NCI-H2196 treated with DMSO at 0.1 percent for 48 hours (cell line): ENCODE measurements around the gene KRTAP6-2.

Experiments used
- DNase-seq: peaks from one replicate; lab custom pipeline; 2025; ENCODE audit not compliant: unreplicated experiment; lab: John Stamatoyannopoulos, UW

KRTAP6-2 gene, protein sequence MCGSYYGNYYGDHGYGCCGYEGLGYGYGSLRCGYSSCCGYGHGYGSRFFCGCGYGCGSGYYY

DNA sequence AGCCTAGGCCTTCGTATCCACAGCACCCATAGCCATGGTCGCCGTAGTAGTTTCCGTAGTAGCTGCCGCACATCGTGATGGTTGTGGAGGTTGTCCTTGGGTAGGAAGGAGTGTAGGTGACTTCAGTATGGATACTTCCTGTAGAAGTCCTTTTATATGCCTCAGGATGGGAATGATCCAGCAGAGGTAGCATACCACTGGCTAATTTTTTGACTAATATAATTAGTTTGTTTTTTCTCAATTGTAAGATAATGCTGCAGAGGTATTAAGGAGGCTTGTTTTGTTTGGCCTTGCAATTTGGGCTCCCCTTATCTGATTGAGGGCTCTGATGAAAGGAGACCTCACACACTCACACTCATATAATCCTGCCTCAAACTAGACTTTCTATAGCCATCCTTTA lies at the start of gene KRTAP6-2:
TSS of gene KRTAP6-2 (minus strand) at position 101 of the 400 bp plus-strand sequence. CDS start at position 73, 28 bp downstream.
- no peak for DNase-seq

DNA sequence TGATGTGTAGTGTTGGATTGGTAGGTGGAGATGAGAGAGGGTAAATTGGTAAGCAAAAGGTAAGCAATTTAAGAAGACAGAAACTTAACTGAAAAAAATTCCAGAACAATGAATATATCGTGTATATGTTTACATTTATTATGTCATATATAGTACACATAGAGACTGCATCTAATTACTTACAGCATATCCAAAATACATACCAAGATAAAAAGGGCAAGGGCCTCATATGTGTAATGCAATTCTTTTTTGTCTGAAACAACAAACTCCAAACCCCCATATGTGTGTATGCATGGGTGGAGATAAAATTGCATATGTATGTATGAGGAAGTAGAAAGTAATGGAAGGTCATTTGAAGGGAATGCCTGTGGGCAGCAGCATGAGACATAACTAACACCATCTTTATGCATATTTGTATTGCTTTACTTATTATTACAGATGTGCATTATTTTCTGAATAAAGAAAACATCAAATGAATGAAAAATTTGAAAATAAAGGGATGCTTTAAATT lies 48.3 kb upstream of the KRTAP6-2 start:
- no peak for DNase-seq

DNA sequence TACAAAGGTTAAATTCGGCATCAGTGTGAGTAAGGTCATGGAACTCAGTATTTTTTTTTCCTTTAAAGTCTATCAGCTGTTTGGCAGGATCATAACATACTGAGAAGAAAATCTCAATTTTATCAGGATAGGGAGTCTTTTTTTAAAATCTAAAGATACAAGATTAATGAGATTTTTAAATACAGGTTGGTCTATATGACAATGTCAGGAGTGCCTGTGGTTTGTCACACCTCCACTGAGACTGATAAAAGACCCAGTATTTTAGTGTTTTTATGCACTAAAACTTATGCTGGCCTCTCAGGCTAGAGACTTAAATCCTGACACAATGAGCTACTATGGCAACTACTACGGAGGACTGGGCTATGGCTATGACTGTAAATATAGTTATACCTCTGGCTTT lies 43.9 kb upstream of the KRTAP6-2 start, which contains the start of gene KRTAP20-3:
TSS of gene KRTAP20-3 (plus strand) at position 301 of the 400 bp plus-strand sequence.
- DNase-seq = no peak

DNA sequence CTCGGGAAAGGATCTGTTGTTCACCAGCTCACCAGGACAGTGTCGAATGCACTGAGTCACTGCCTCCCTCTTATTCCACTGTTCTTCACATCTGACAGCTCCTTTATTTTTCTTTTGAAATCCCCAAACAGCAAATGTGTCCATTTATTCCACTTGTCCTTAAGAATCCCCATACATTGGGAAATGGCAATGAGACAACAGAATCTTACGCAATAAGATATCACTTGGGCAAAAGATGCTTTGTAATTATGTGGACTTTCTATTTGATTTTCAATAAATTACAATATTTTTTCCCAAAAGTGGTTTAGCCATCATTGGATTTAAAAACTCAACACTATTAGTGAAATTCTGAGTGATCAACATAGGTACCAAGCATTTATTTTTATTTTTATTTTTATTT lies 40.0 kb upstream of the KRTAP6-2 start:
- no peak for DNase-seq

DNA sequence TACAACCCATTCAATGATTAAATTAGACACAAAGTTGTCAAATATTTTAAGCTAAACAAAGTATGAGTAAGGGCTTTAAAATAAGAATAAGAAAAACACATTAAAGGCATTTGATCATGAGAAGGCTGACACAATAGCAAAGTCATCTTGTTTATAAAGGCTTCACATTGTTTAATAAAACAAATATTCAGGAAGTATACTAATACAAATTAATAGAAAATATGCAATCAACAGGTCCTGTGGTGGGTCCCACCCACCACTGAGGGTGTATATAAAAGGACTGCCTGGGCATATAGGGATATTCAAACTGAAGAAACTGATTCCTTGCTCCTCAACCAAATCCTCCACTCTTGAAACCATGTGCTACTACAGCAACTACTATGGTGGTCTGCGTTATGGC lies 36.2 kb upstream of the KRTAP6-2 start, which contains the start of gene KRTAP20-2:
TSS of gene KRTAP20-2 (plus strand) at position 301 of the 400 bp plus-strand sequence. CDS start at position 359, 58 bp downstream.
- no peak for DNase-seq

DNA sequence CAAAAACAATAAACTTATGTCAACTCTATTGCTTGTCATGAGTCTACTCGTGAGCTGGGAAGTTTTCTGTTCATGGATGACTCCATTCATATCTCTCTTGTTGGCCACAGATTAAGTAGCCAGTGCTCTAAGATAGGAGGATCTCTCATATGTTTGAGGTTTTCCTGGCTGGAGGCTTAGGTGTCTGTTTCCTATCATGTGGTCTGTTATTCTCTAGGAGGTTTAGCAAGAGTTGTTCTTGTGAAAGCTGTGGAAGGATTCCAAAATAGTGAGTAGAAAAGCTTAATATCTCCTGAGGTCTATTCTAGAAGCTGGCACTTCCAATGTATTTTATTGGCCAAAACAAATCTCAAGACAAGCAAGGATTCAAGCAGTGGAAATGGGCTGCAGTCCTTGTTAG lies 30.5 kb upstream of the KRTAP6-2 start:
- DNase-seq = no peak

DNA sequence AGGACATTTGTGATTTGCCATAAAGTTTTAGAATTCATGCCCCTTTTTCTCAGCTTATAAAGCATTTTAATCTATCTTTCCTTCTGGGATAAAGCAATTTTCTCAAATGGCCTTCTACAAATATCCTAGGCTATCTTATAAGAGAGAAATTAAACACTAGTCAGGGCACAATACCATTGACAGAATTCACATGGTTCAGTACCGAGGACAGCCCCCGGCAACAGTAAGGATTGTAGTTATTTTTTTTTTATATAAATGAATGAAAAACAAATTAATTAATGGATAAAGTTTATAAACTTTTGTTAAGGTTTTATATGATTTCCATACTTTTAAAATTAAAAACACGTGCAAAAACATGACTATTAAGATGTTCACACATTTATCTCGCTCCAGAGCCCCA lies 29.4 kb upstream of the KRTAP6-2 start:
- no peak for DNase-seq

DNA sequence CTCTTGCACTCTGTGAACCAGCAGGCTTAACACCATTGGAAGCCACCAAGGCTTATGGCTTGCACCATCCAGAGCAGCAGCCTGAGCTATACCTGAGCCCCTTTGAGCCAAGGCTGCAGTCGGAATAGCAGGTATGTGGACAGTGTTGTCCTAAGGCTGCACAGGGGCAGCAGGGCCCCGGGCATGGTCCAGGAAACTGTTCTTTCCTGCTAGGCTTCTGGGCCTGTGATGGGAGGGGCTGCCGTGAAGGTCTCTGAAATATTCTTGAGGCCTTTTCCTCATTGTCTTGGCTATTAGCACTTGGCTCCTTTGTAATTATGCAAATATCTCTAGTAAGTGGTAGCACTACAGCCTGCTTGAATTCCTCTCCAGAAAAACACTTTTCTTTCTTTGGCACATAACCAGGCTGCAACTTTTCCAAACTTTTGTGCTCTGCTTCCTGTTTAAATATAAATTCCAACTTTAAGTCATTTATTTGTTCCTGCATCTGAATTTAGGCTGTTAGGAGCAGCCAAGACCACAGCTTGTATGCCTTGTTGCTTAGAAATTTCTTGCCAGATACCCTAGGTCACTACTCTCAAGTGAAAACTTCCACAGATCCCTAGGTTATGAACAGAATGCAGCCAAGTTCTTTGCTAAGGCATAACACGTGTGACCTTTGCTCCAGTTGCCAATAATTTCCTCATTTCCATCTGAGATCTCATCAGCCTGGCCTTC lies 26.9 kb upstream of the KRTAP6-2 start:
- DNase-seq = no peak

DNA sequence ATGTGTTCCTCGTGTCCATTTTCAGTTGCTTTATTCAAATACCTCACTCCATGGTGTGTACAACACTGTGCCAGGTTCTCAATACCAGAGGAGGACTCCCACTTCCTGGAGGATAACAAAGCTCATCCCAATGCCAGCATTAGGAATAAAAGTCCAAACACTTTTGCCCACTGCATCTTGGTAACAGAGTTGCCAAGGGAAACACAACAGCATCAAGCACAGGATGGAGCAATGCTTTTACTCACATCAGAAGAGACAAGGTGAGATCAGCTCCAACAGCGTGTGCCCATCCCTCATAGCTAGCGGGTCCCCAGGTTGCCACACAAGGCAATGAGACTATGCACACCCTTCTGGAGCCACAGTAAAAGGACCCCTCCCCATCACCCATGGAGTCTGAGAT lies 24.7 kb upstream of the KRTAP6-2 start:
- no peak for DNase-seq

DNA sequence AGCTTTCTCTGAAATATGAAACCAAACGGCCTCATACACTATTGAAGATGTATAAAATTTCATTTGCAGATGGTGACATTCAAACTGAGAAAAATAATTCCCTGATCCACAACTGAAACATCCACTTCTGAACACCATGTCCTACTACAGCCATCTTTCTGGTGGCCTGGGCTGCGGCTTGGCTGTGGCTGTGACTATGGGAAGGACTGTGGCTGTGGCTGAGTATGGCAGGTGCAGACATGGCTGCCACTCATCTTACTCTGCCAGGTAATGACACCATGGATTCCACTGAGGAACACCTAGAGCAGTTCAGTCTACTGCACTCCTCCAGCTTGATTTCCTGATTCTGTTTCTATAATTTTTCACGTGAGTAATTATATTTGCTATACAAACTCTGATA lies 21.8 kb upstream of the KRTAP6-2 start, which contains the start of gene KRTAP20-4:
TSS of gene KRTAP20-4 (plus strand) at position 106 of the 400 bp plus-strand sequence.
- DNase-seq = no peak

DNA sequence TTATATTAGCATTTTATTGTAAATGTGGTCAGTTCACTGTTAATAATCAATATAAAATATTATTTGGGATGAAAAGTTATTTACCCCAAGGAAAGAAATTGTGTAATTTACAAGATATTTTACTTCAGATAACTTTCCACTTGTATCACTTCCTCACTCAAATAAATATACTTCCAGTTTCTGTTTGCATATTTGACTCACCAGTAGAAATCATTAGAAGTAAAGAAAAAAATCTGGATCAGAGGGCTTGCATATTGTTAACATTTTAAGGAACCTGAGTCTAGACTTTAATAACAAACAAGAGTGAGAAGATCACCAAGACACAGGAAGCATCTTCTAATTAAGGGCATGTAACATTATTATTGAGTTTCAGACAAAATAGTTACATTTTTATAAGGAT lies 21.4 kb upstream of the KRTAP6-2 start:
- DNase-seq = no peak

DNA sequence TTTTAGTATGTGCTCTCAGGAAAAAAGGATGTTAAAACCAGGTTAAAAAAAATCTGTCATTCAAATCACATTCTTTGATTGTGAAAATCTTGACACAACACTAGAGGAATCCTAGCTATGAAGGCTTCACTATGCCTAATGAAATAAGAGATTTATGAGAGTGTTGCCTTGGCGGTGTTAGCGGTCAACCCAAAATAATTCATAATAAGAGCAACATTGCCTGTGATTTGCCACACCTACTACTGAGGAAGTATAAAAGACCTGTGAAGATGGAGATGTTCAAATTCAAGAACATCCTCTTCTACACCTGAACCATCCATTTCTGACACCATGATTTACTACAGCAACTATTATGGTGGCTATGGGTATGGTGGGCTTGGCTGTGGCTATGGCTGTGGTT lies 17.4 kb upstream of the KRTAP6-2 start, which contains the start of gene KRTAP20-1:
TSS of gene KRTAP20-1 (plus strand) at position 301 of the 400 bp plus-strand sequence. CDS start at position 331, 30 bp downstream.
- DNase-seq = no peak

DNA sequence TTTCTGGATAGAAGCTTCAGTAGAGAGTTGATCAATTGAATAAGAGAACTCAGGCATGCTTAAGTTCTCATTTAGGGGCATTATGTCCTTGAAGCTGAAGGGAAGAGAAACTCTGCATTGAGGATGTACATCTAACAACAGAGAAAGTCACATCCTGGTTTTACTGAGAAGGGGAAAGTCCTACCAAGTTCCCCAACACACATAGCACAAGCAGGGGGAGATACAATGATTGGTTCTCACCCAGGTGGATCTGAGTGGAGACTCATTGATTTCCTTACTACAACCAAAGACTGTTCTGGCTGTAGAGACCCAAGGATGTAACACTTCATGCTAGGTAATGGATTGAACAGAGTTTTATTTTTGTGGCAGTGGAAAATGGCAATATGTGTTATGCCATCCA lies 16.5 kb upstream of the KRTAP6-2 start:
- DNase-seq = no peak

DNA sequence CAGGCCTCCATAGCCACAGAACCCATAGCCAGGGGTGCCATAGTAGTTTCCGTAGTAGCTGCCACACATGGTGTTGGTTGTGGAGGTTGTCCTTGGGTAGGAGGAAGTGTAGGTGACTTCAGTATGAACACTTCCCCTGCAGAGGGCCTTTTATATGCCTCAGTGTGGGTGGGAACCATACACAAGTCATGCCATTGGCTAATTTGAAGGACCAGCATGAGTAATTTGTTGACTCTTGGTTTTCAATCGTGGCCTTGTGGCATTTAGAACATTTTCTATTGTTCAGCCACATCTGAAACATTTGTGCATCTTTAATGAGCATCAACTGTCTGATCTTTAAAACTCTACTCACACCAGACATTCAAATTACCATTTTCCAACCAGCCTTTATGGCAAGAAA lies 15.1 kb upstream of the KRTAP6-2 start, which contains the start of gene KRTAP6-1:
TSS of gene KRTAP6-1 (minus strand) at position 95 of the 400 bp plus-strand sequence. CDS start at position 69, 26 bp downstream.
- DNase-seq = no peak

DNA sequence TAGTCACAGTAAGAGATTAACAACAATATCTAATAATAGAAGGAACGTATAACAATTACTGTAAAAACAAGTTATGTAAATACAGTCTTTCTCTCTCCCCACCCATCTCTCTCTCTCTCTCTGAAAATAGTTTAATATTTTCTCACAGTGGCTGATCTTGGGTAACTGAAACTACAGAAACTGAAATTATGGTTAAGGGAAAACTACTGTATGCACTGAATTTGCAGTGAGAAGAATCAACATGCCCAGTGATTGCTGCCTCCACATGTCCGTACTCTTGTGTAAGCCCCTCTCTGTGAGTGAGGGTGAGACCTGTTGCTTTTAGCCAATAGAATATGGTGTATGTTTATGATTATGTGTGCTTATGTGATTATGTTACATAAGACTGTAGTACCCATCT lies 13.4 kb upstream of the KRTAP6-2 start:
- DNase-seq = no peak

DNA sequence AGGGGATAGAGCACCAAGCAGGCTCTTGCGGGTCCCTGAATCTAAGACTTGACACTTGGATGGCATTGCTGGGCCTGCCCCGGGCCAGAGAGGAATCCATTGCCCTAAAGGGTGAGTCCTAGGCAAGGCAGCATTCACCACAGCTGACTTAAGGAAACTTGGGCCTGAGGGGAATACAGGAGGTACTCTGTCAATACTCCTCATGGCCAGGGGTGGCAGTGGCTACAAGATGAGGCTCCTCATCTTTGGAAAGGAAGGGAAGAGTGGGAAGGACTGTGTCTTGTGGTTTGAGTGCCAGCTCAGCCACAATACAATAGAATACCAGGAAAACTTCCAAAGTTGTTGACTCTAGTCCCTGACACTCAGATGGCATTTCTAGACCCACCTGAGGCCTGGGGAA lies 7.3 kb upstream of the KRTAP6-2 start:
- no peak for DNase-seq

DNA sequence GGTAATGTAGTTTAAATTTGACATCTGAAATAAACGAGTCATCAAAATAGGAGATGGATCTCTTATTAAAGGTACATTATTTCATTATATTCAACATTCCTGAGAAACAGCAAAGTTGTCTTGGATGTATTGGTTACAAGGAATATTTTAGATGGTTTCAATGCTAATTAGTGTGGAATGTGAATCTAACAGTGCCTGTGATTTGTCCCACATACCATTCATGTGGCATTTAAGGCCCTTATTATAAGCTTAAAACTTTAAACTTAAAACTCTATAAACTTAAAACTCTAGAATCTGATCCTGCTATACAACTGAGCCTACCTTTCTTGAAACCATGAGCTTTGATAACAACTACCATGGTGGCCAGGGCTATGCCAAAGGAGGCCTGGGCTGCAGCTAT lies 2.1 kb upstream of the KRTAP6-2 start, which contains the start of gene KRTAP22-1:
TSS of gene KRTAP22-1 (plus strand) at position 301 of the 400 bp plus-strand sequence.
- DNase-seq = no peak

DNA sequence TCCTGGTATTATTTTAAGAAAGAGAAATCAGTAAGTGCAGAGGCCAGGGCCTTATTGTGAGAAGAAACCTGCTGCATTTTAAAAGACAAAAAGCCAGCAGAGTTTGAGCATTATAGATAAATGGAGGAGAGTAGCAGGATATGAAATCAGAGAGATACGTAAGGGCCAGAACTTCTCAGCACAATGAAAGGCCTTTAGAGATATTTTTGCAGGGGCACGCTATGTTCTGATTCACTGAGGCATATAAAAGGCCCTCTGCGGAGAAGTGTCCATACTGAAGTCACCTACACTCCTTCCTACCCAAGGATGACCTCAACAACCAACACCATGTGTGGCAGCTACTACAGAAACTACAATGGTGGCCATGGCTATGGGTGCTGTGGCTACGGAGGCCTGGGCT lies 6.6 kb downstream of the KRTAP6-2 start, which contains the start of gene KRTAP6-3:
TSS of gene KRTAP6-3 (plus strand) at position 301 of the 400 bp plus-strand sequence. CDS start at position 307, 6 bp downstream.
- no peak for DNase-seq

DNA sequence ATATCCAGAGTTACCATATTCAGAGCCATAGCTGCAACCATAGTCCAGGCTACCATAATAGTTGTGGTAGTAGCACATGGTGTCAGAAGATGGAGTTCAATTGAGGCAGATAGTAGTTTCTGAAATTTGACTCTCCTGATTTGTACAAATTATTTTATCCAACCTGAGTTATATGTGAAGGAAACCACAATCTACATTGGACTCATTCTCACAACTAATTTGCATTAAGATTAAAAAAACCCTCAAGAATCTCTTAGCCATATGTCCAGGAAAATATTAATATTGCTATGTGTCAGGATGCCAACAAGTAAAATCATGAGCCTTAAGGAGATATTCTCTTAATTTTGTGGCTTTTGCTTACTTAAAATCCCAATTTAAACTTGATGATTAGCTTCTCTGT lies 8.4 kb downstream of the KRTAP6-2 start, which contains the start of gene KRTAP22-2:
TSS of gene KRTAP22-2 (minus strand) at position 101 of the 400 bp plus-strand sequence.
- no peak for DNase-seq

DNA sequence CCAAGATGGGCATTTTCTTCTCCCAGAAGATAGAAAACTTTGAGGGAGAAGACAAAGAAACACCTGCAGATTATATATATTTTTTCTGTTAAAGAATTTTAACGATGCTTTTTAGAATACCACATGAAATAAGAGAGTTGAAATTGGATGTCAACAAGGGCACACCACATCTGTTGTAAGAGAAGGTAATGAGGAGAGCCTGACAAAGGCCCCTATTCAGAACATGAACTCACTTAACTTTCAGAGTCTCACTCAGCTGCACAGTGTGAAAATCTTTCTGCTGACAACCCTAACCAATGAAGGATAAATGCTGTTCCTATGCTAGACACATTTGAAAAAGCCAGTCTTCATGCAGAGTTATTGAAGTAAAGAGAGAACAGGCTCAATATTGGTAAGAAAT lies 15.8 kb downstream of the KRTAP6-2 start:
- no peak for DNase-seq

DNA sequence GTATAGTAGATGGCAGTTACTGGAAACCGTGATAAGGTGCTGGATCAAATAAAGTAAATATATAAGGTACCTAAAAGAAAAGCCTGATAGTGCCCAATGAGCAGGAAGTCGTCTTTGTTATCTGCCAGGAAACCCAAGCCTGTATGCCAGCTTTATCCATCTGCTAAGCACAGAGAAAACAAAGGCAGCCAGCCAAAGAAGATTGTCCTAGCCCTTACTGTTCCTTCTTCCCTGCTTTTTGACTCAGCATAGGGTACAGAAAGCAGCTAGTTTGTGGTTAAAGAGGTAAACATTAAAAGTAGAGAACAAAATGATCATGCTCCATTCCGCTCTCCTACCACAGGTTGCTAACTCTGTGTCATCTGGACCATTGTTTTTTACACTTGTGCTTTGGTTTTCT lies 18.6 kb downstream of the KRTAP6-2 start:
- no peak for DNase-seq

DNA sequence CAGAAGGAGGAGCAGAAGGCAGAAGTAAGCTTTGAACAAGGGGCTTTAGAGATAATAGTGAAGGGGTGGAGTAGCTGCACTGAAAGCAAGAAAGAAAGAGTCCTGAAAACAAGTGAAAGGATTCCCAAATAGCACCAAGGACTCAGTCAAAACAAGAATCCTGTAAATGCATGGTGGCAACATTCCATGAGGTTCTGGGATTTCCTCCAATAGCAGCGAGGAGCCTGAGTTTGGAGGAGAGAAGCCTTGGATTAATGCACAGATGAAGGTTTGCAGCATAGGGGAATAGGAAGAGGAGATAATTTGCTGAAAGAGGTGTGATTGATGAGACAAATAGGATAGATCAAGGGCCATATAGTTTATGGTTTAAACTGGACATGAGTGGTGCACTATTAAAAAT lies 19.4 kb downstream of the KRTAP6-2 start:
- DNase-seq = no peak
